Superior temporal gyrus (tissue), 1 donor: Measurements from ENCODE around the gene SLFN12.
A peak's percentile ranks its signal among the peaks of the same experiment; 100 is the strongest.
"Not testable (repeated sequence)": the region's sequence is repeated elsewhere in the genome, so short reads cannot be mapped to it uniquely, and the experiment has no call there.

Experiments used
- DNase-seq: peaks from one replicate; pipeline ENCODE4 v3.0.0-alpha.2; 2016; ENCODE audit errors: extremely low spot score

SLFN12 gene

GRCh38 chr17:35432176-35433074 lies at the start of gene SLFN12:
SLFN12 (minus strand) TSS chr17:35432500; CDS start chr17:35423028, 9,472 bp downstream.
- peak; percentile 20 for DNase-seq

- no peak for DNase-seq
These were observed 47.0 kb upstream of the SLFN12 start for GRCh38 chr17:35479271-35479670.

- no peak for DNase-seq
These were observed 44.9 kb upstream of the SLFN12 start for GRCh38 chr17:35477248-35477647.

DNA sequence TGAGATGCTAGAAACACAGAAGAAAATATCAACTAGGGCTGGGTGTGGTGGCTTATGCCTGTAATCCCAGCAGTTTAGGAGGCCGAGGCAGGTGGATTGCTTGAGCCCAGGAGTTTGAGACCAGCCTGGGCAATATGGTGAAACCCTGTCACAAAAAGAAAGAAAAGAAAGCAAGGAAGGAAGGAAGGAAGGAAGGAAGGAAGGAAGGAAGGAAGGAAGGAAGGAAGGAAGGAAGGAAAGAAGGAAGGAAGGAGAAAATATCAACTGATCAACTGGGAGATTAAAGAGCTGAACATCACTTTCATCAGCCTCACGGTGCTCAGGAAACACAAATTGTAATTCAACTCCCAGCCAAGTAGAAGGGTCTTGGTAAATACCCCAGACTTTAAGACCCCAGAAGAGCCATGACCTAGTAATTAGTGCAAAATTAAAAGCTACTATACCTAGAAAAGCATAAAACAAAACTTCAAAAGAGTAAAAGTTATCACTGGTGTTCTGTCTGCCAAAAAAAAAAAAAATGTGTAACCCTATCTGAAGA lies 44.1 kb upstream of the SLFN12 start:
- DNase-seq, result no peak

DNA sequence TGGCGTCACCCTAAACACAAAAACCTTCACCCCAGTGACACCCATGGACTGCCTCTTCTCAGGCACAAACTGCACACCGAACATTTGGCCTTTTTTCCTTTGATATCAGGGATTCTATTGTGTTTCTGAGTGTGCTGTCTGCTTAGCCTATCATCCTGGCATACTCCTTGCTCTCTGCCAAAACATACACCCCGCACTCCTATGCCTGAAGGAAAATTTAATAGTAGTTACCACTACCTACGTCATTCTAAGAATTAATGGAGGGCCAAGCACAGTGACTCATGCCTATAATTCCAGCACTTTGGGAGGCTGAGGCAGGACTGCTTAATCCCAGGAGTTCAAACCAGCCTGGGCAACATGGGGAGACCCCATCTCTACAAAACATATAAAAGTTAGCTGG lies 36.2 kb upstream of the SLFN12 start:
- DNase-seq, result no peak

- no peak for DNase-seq
These were observed 35.5 kb upstream of the SLFN12 start for GRCh38 chr17:35467824-35468223.

DNA sequence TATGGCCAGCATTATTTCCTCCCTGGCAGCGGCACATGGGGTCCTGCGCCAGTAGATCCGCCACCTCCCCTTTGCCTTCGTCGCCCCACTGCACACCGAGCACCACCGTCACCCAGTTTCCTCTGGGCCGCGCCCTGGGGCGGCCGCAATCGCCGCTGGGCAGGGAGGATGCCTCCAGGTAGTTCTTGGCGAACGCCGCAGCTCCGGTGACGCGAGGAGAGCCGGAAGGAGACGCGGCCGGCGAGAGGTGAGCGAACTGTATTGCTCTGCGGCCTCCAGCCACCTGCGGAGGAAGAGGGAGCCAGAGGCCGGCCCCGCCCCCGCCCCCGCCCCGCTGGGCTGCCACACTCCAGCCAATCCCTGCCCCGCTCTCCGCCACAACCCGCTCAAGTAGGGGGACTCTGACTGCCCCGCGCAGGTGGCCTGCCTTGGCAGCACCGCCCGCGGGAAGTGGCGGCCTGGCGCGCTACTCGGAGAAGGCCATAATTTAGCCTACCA lies 28.1 kb upstream of the SLFN12 start:
- no peak for DNase-seq

DNA sequence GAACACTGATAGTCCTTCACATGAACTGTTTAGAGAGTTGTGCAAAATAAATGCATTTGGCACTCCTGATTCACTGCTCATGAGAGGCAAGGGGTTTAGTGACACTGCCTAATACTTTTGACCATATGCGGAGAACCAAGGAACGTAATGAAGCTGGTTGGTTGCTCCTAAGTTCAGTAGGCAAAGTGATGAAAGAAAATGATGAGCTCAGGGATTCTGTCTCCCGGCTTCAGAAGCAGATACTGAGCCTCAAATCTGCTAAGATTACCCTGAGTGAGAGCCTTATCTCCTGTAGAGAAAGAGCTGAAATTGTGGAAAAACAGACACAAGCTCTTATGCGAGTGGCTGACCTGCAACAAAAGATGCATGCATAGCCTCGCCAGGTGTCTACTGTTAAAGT lies 21.7 kb upstream of the SLFN12 start:
- DNase-seq, result not testable (repeated sequence)

- no peak for DNase-seq
These were observed 20.9 kb upstream of the SLFN12 start for GRCh38 chr17:35453171-35453570.

DNA sequence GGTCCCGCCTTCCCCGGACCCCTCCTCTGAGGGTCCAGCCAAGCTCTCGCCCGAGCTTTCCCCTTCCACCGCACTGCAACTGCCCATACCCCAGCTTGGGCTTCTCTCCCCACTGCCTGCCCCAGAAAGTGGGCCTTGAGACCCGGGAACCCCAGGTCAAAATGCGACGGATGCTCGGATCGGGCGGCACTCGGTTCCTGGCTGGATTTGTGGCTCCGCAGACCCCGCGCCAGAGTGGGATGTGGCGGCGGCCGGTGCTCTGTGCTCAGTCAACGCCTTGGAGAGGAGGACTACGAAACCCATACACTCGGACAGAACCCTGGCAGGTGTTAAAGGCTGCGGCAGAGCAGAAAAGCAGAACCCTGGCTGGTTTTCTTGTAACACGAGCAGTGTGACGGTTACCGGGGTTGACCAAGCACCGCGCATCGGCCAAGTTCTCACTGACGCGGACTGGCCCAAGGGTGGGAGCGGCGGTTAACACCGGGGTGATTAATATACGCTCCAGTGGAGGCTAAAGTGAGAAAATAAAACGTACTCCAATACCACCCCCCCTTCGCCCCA lies 17.2 kb upstream of the SLFN12 start:
- DNase-seq, result no peak

DNA sequence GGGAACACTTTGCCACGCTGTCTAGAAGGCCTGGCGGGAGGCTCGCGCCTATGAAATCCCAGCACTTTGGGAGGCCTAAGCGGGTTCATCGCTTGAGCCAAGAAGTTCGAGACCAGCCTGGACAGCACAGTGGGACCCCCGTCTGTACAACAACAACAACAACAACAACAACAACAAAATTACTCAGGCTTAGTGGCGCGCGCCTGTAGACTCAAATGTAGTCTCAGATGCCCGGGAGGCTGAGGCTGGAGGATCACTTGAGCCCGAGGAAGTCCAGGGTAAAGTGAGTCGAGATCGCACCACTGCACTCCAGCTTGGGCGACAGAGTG lies 16.6 kb upstream of the SLFN12 start:
- DNase-seq, result no peak

GRCh38 chr17:35448214-35448898 lies 16.1 kb upstream of the SLFN12 start, which contains the start of gene SLFN13:
SLFN13 (minus strand) TSS chr17:35448766; CDS start chr17:35445680, 3,086 bp downstream.
- DNase-seq, result no peak

- DNase-seq, result no peak
These were observed 15.2 kb upstream of the SLFN12 start for GRCh38 chr17:35447499-35447898.

GRCh38 chr17:35438433-35438832 lies 6.1 kb upstream of the SLFN12 start:
- no peak for DNase-seq

GRCh38 chr17:35433075-35433894 lies 985 bp upstream of the SLFN12 start:
- no peak for DNase-seq

DNA sequence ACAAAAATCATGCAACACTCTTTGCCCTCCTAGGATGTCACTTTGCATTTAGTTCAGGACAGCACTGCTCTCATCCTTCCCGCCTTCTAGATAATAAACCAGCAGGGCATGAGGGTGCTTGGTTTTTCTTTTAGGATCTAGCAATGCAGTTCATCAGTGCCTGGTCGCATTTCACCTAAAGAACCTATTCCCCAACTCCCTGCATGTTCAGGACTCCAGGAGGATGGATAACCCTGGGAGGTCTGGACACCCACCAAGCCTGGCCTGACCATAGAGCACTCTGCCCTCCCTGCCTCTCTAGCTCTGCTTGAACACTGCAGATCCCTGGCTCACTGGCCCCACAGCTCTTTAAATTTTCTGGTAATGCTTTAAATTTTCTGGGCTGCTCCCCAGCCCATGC lies 2.6 kb downstream of the SLFN12 start:
- DNase-seq, result no peak

GRCh38 chr17:35428229-35428628 lies 4.1 kb downstream of the SLFN12 start:
- DNase-seq, result no peak

- DNase-seq, result no peak
These were observed 8.5 kb downstream of the SLFN12 start for GRCh38 chr17:35423761-35424160.

DNA sequence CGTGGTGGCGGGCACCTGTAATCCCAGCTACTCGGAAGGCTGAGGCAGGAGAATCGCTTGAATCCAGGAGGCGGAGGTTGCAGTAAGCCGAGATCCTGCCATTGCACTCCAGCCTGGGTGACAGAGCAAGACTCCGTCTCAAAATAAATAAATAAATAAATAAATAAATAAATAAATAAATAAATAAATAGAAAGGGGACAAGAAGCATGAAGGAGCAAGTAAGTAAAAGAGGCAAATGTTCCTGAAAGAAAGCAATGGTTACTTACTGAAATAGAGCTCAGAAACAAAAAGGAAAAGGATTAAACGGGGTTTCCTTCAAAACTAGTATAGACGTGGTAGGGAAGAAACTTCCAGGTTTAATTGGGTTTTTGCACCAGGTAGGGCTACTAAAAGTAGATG lies 11.2 kb downstream of the SLFN12 start:
- not testable (repeated sequence) for DNase-seq

GRCh38 chr17:35416659-35417058 lies 15.6 kb downstream of the SLFN12 start:
- DNase-seq, result no peak

- DNase-seq, result not testable (repeated sequence)
These were observed 17.6 kb downstream of the SLFN12 start for GRCh38 chr17:35414707-35415106.
